T47D (cell line): Measurements from ENCODE around the gene RCOR1.

Experiments
- DNase-seq, 2 experiments: peaks; one replicate each; pipeline versions ENCODE4 v3.0.0 to v3.0.0-alpha.2; 2011 to 2012; ENCODE audit warnings: low read depth in 1 of 2, low spot score in 1 of 2
- JUND ChIP-seq: IDR thresholded peaks from 2 replicates; pipeline ENCODE4 v1.6.1; 2012; ENCODE audit warnings: low read depth
- in situ Hi-C: cut with HindIII; loops from 2 replicates; pipeline ENCODE4 v1.10.0; 2016; ENCODE audit warnings: low sequenced_read_pairs, low pct_unique_long_range_greater_than_20kb

The RCOR1 gene

GRCh38 chr14:102708494-102708893, 116.0 kb downstream of the RCOR1 start:
- TF ChIP-seq JUND, result no peak
- no peak for DNase-seq
- in situ Hi-C loops, result no loop called here

- in situ Hi-C loops, result no loop called here
- no peak for DNase-seq
- no peak for TF ChIP-seq JUND
Measured at GRCh38 chr14:102711207-102711606, 118.8 kb downstream of the RCOR1 start.

GRCh38 chr14:102711946-102712345, 119.5 kb downstream of the RCOR1 start:
- DNase-seq, result no peak
- no peak for TF ChIP-seq JUND
- in situ Hi-C loops, result no loop called here

- DNase-seq, result no peak
- in situ Hi-C loops, result no loop called here
- no peak for TF ChIP-seq JUND
Measured at GRCh38 chr14:102717276-102717675, 124.8 kb downstream of the RCOR1 start.

- TF ChIP-seq JUND, result no peak
- in situ Hi-C loops, result no loop called here
- no peak for DNase-seq
Measured at GRCh38 chr14:102722646-102723045, 130.2 kb downstream of the RCOR1 start.

- TF ChIP-seq JUND, result no peak
- in situ Hi-C loops, result no loop called here
- no peak for DNase-seq
Measured at GRCh38 chr14:102723650-102724049, 131.2 kb downstream of the RCOR1 start.

GRCh38 chr14:102726191-102726949, 133.9 kb downstream of the RCOR1 start:
- TF ChIP-seq JUND, result no peak
- in situ Hi-C loops, result no loop called here
- DNase-seq, result peak; percentile 10 to 38

GRCh38 chr14:102727336-102728095, 135.1 kb downstream of the RCOR1 start:
- no peak for DNase-seq
- in situ Hi-C loops, result no loop called here
- TF ChIP-seq JUND, result no peak

- no peak for TF ChIP-seq JUND
- no peak for DNase-seq
- in situ Hi-C loops, result no loop called here
Measured at GRCh38 chr14:102728501-102728900, 136.1 kb downstream of the RCOR1 start.

GRCh38 chr14:102729268-102729667, 136.8 kb downstream of the RCOR1 start:
- DNase-seq, result no peak
- in situ Hi-C loops, result no loop called here
- TF ChIP-seq JUND, result no peak

GRCh38 chr14:102729825-102730224, 137.4 kb downstream of the RCOR1 start:
- TF ChIP-seq JUND, result no peak
- in situ Hi-C loops, result no loop called here
- DNase-seq, result no peak

GRCh38 chr14:102731101-102731870, 138.8 kb downstream of the RCOR1 start:
- in situ Hi-C loops, result no loop called here
- no peak for DNase-seq

More at GRCh38 chr14:102731101-102731870, 138.8 kb downstream of the RCOR1 start:
- TF ChIP-seq JUND, result no peak
